Esophagus muscularis mucosa (tissue), 4 donors: ENCODE results near the gene MAN1C1. TPM values are rescaled to one million over a fixed set of nuclear protein-coding genes. Genes with fewer than 3 reads are reported as not detected.

ENCODE experiments used
- DNase-seq: peaks from one replicate; pipeline ENCODE4 v3.0.0-alpha.2; 2017; ENCODE audit errors: extremely low spot score
- H3K27ac ChIP-seq, 4 donors: fragments of 200-600 bp; sonication (generic); replicated peaks in 1 of 4; 1 replicate in 3 of 4; 2 replicates in 1 of 4; pipeline ENCODE4 v1.5.1; 2016 to 2019; ENCODE audit warnings: mild to moderate bottlenecking in 1 of 4
- H3K27me3 ChIP-seq, 4 donors: fragments of 200-600 bp; sonication (generic); one replicate each; pipeline versions ENCODE4 v1.5.1 to v1.6.0; 2016 to 2019
- H3K36me3 ChIP-seq, 4 donors: fragments of 200-600 bp; sonication (generic); one replicate each; pipeline ENCODE4 v1.5.1; 2016 to 2019
- H3K4me1 ChIP-seq, 4 donors: fragments of 200-600 bp; sonication (generic); one replicate each; pipeline ENCODE4 v1.5.1; 2016 to 2019
- H3K4me3 ChIP-seq, 4 donors: fragments of 200-600 bp; sonication (generic); 1 replicate in 2 of 4; 2 replicates in 2 of 4; pipeline ENCODE4 v1.5.1; 2016 to 2019; ENCODE audit warnings: mild to moderate bottlenecking in 4 of 4, moderate library complexity in 1 of 4
- H3K9me3 ChIP-seq, 4 donors: fragments of 200-600 bp; sonication (generic); 1 replicate in 3 of 4; 2 replicates in 1 of 4; pipeline ENCODE4 v1.5.1; 2016 to 2019
- CTCF ChIP-seq, 3 experiments: fragments of 200-600 bp in 2 of 3; fragments of 450-650 bp in 1 of 3; sonication (generic) in 2 of 3; IDR thresholded peaks; one replicate each; pipeline ENCODE4 v1.5.1; 2017 to 2019; ENCODE audit warnings: antibody characterized with exemption in 3 of 3, mild to moderate bottlenecking in 2 of 3, moderate library complexity in 1 of 3
- EP300 ChIP-seq: sonication (generic); formaldehyde crosslinking; IDR thresholded peaks from one replicate; pipeline ENCODE4 v1.6.1; 2017; ENCODE audit warnings: antibody characterized with exemption
- POLR2A ChIP-seq: fragments of 450-650 bp; IDR thresholded peaks from one replicate; pipeline ENCODE4 v1.6.1; 2017; ENCODE audit warnings: antibody characterized with exemption, moderate library complexity, mild to moderate bottlenecking, low read depth
- POLR2AphosphoS5 ChIP-seq, 2 donors: sonication (generic); formaldehyde crosslinking; IDR thresholded peaks; one replicate each; pipeline ENCODE4 v1.6.1; 2017; ENCODE audit warnings: antibody characterized with exemption in 2 of 2
- WGBS: methylation state at CpG from one replicate; pipeline ENCODE4 v1.1.5; 2018; 5-methylcytosine and 5-hydroxymethylcytosine counted together
- intact Hi-C: fragments of 100-400 bp; cut with DNase I; formaldehyde crosslinking; loops from one replicate; pipeline ENCODE4 v1.15.1; 2023
- total RNA-seq, 4 donors: library from RNA; depleted of rRNA; stranded (reverse); fragments of >200 nt; gene quantifications; one replicate each; pipeline versions ENCODE4 v1.1.0 to v1.2.1, GENCODE V29; 2016

Gene MAN1C1
- total RNA-seq, 4 donors from 2014 or later: 20.2 to 22.8 (median 20.7) TPM

- no peak overlapping the region for H3K27ac ChIP-seq
- H3K27me3 ChIP-seq: no peaks in the 10 kb centered on the region
- no peak for DNase-seq
- peaks cover 3 to 18% (median 6%) of the 10 kb centered on the region in 4 donors for H3K4me1 ChIP-seq
- peaks cover 0 to 45% (median 19%) of the 10 kb centered on the region in 4 donors for H3K36me3 ChIP-seq
- WGBS: 80% methylated on average over 8 of the region's 8 CpGs
- H3K9me3 ChIP-seq: no peaks in the 10 kb centered on the region
- TF ChIP-seq EP300 (no peak), CTCF (IDR thresholded peaks at IDR 0.05) (no peak), POLR2A (no peak), POLR2AphosphoS5 (IDR thresholded peaks at IDR 0.05) (no peak)
- no peak overlapping the region for H3K4me3 ChIP-seq
- intact Hi-C loops: no loop called here
Measured at GRCh38 chr1:25765136-25765922, 148.7 kb downstream of the MAN1C1 start.

GRCh38 chr1:25765923-25766589, 149.5 kb downstream of the MAN1C1 start:
- TF ChIP-seq CTCF (IDR thresholded peaks at IDR 0.05) (no peak), EP300 (no peak), POLR2A (no peak), POLR2AphosphoS5 (IDR thresholded peaks at IDR 0.05) (no peak)
- Histone ChIP-seq H3K9me3 (no peaks in the 10 kb centered on the region), H3K36me3 (peaks cover 0 to 39% (median 17%) of the 10 kb centered on the region in 4 donors), H3K27me3 (no peaks in the 10 kb centered on the region), H3K4me3 (no peak overlapping the region), H3K4me1 (peaks cover 11 to 25% (median 13%) of the 10 kb centered on the region in 4 donors), H3K27ac (no peak overlapping the region)
- intact Hi-C loops: no loop called here
- DNase-seq: no peak
- WGBS: 73% methylated on average over 13 of the region's 13 CpGs

- Histone ChIP-seq H3K27ac (no peak overlapping the region), H3K4me3 (no peak overlapping the region), H3K9me3 (no peaks in the 10 kb centered on the region), H3K4me1 (peaks cover 14 to 32% (median 20%) of the 10 kb centered on the region in 4 donors), H3K36me3 (peaks cover 2 to 41% (median 20%) of the 10 kb centered on the region in 4 donors), H3K27me3 (no peaks in the 10 kb centered on the region)
- intact Hi-C loops: no loop called here
- DNase-seq: no peak
- WGBS: 85% methylated on average over 9 of the region's 13 CpGs
- TF ChIP-seq EP300 (no peak), POLR2A (no peak), POLR2AphosphoS5 (IDR thresholded peaks at IDR 0.05) (no peak), CTCF (IDR thresholded peaks at IDR 0.05) (no peak)
Measured at GRCh38 chr1:25766721-25767436, 150.3 kb downstream of the MAN1C1 start.

- no peak for TF ChIP-seq EP300
- no peak for TF ChIP-seq POLR2AphosphoS5 (IDR thresholded peaks at IDR 0.05)
- TF ChIP-seq POLR2A: no peak
- no peak for TF ChIP-seq CTCF (IDR thresholded peaks at IDR 0.05)
- Histone ChIP-seq H3K9me3 (no peaks in the 10 kb centered on the region), H3K4me3 (no peak overlapping the region), H3K36me3 (peaks cover 7 to 46% (median 25%) of the 10 kb centered on the region in 4 donors), H3K4me1 (peaks cover 14 to 36% (median 20%) of the 10 kb centered on the region in 4 donors), H3K27me3 (no peaks in the 10 kb centered on the region), H3K27ac (no peak overlapping the region)
- no peak for DNase-seq
- intact Hi-C loops: no loop called here
Measured at GRCh38 chr1:25767437-25767770, 150.8 kb downstream of the MAN1C1 start.
